ENCODE data around the gene ANKRD22. TPM values are rescaled to one million over a fixed set of nuclear protein-coding genes. Genes with fewer than 3 reads are reported as not detected.

ANKRD22 gene
- total and polyA plus RNA-seq, 2 donors from 2014 or later = 3.6 to 6.5 TPM

- no peaks in the 10 kb centered on the region for H3K36me3 ChIP-seq (ENCODE audit: control insufficient read depth in 2 of 3, insufficient read depth in 3 of 3, low read length in 3 of 3)
- H3K4me3 ChIP-seq (ENCODE audit: low read length in 3 of 3) = no peak overlapping the region
Observed at GRCh38 chr10:88852327-88852726, 683 bp upstream of the ANKRD22 start.

DNA sequence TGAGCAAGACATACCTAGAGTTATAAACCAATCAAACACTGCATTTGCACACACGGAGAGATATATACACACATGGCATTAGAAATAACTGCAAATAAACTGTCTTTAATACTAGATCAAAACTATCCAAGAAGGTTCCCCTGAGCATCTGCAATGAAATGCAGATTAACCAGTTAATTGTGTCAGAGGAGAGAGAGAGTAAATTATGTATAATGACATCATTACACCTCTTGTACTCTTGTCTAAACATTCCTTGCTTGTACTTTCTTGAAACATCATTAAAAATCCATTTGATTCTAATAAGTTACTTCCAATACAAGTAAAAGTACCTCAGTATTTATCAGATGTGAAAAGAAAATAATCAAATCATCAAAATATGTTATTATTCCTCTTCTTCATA is 932 bp downstream of the ANKRD22 start:
- TF ChIP-seq CTCF (IDR thresholded peaks at IDR 0.05; ENCODE audit: borderline replicate concordance, extremely low read depth, insufficient read depth) = no peak
- Histone ChIP-seq H3K9me3 (ENCODE audit: control insufficient read depth in 2 of 3, insufficient read depth in 1 of 3, low read length in 3 of 3) (no peaks in the 10 kb centered on the region), H3K4me3 (ENCODE audit: low read length in 3 of 3) (peak overlapping the region in 1 of 3 donors; percentile 28), H3K4me1 (ENCODE audit: control insufficient read depth in 2 of 3, insufficient read depth in 2 of 3, low read depth in 1 of 3, low read length in 3 of 3) (no peaks in the 10 kb centered on the region), H3K9ac (ENCODE audit: low read length in 3 of 3) (no peak overlapping the region), H3K27ac (ENCODE audit: low read depth in 2 of 2, low read length in 2 of 2) (no peak overlapping the region), H3K36me3 (ENCODE audit: control insufficient read depth in 2 of 3, insufficient read depth in 3 of 3, low read length in 3 of 3) (no peaks in the 10 kb centered on the region), H3K27me3 (ENCODE audit: control insufficient read depth, insufficient read depth, low read length) (no peaks in the 10 kb centered on the region)
- FAIRE-seq (no peak), DNase-seq (no peak)
- intact Hi-C loops (cut with DNase I) = no loop called here

More at GRCh38 chr10:88852327-88852726, 683 bp upstream of the ANKRD22 start:
- no peak for TF ChIP-seq CTCF (IDR thresholded peaks at IDR 0.05; ENCODE audit: borderline replicate concordance, extremely low read depth, insufficient read depth)
- DNase-seq (no peak), FAIRE-seq (no peak)
- no peak overlapping the region for H3K27ac ChIP-seq (ENCODE audit: low read depth in 2 of 2, low read length in 2 of 2)
- no peaks in the 10 kb centered on the region for H3K9me3 ChIP-seq (ENCODE audit: control insufficient read depth in 2 of 3, insufficient read depth in 1 of 3, low read length in 3 of 3)
- H3K27me3 ChIP-seq (ENCODE audit: control insufficient read depth, insufficient read depth, low read length) = no peaks in the 10 kb centered on the region
- H3K4me1 ChIP-seq (ENCODE audit: control insufficient read depth in 2 of 3, insufficient read depth in 2 of 3, low read depth in 1 of 3, low read length in 3 of 3) = no peaks in the 10 kb centered on the region
- intact Hi-C loops (cut with DNase I) = no loop called here
- no peak overlapping the region for H3K9ac ChIP-seq (ENCODE audit: low read length in 3 of 3)

DNA sequence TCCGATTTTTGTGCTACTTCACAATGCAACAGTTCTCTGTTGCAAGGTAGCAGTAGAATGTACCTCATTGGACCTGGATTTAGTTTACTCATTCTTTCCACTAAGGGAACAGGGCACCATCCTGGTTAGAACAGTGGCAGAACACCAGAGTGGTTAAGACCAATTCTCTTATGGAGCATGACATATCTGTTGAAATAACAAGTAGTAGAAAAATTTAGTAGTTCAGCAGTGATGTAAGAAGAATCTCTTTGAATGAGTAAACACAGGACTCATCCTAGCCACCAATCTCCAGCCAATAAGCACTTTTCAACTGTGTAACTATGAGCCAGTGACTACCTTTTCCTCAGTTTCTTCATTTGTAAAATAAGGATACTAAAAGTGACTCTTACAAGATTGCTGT is 2.4 kb downstream of the ANKRD22 start:
- DNase-seq (no peak), FAIRE-seq (no peak)
- Histone ChIP-seq H3K27me3 (ENCODE audit: control insufficient read depth, insufficient read depth, low read length) (no peaks in the 10 kb centered on the region), H3K9me3 (ENCODE audit: control insufficient read depth in 2 of 3, insufficient read depth in 1 of 3, low read length in 3 of 3) (no peaks in the 10 kb centered on the region), H3K4me3 (ENCODE audit: low read length in 3 of 3) (no peak overlapping the region), H3K27ac (ENCODE audit: low read depth in 2 of 2, low read length in 2 of 2) (no peak overlapping the region), H3K36me3 (ENCODE audit: control insufficient read depth in 2 of 3, insufficient read depth in 3 of 3, low read length in 3 of 3) (no peaks in the 10 kb centered on the region), H3K9ac (ENCODE audit: low read length in 3 of 3) (no peak overlapping the region), H3K4me1 (ENCODE audit: control insufficient read depth in 2 of 3, insufficient read depth in 2 of 3, low read depth in 1 of 3, low read length in 3 of 3) (no peaks in the 10 kb centered on the region)
- TF ChIP-seq CTCF (IDR thresholded peaks at IDR 0.05; ENCODE audit: borderline replicate concordance, extremely low read depth, insufficient read depth) = no peak
- intact Hi-C loops (cut with DNase I) = no loop called here

- FAIRE-seq = no peak
- no peak overlapping the region for H3K27ac ChIP-seq (ENCODE audit: low read depth in 2 of 2, low read length in 2 of 2)
- H3K4me1 ChIP-seq (ENCODE audit: control insufficient read depth in 2 of 3, insufficient read depth in 2 of 3, low read depth in 1 of 3, low read length in 3 of 3) = no peaks in the 10 kb centered on the region
Observed at GRCh38 chr10:88848499-88848898, 3.1 kb downstream of the ANKRD22 start.

More at GRCh38 chr10:88848499-88848898, 3.1 kb downstream of the ANKRD22 start:
- no peak for TF ChIP-seq CTCF (IDR thresholded peaks at IDR 0.05; ENCODE audit: borderline replicate concordance, extremely low read depth, insufficient read depth)
- Histone ChIP-seq H3K9ac (ENCODE audit: low read length in 3 of 3) (no peak overlapping the region), H3K4me3 (ENCODE audit: low read length in 3 of 3) (no peak overlapping the region), H3K36me3 (ENCODE audit: control insufficient read depth in 2 of 3, insufficient read depth in 3 of 3, low read length in 3 of 3) (no peaks in the 10 kb centered on the region), H3K27me3 (ENCODE audit: control insufficient read depth, insufficient read depth, low read length) (no peaks in the 10 kb centered on the region), H3K9me3 (ENCODE audit: control insufficient read depth in 2 of 3, insufficient read depth in 1 of 3, low read length in 3 of 3) (no peaks in the 10 kb centered on the region)
- DNase-seq = no peak
- intact Hi-C loops (cut with DNase I) = no loop called here

Data from kidney (tissue), 14 donors.